Central memory CD4-positive, alpha-beta T cell (primary cell): ENCODE data around the gene COX6A1.
A peak's percentile ranks its signal among the peaks of the same experiment; 100 is the strongest.
"Not testable (repeated sequence)": the region's sequence is repeated elsewhere in the genome, so short reads cannot be mapped to it uniquely, and the experiment has no call there.

Experiments
- DNase-seq: peaks from one replicate; pipeline ENCODE4 v3.0.0; 2022

Gene COX6A1

DNA sequence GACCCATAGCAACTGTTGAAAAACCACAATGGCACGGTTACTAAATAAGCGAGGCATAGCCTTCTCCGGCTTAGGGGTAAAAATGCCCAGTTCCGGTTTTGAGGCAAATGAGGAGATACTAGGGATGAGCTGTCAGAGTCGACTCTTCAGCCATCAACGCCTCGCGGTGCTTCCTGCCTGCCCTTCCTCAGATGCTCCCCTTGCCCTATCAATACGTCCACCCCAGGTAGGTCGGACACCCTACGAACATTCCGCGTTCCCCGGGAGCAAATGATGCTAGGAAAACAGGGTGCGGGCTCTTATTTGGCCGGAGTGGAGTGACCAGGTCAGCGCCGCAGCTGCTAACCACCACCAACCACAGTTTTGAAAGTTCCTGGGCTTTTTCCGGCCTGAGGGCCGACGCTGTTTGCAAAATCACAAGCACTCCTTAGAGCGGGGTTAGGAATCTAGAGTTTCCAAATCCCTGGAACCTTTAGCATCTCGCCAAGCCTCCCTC is 30.5 kb downstream of the COX6A1 start:
- no peak for DNase-seq

DNA sequence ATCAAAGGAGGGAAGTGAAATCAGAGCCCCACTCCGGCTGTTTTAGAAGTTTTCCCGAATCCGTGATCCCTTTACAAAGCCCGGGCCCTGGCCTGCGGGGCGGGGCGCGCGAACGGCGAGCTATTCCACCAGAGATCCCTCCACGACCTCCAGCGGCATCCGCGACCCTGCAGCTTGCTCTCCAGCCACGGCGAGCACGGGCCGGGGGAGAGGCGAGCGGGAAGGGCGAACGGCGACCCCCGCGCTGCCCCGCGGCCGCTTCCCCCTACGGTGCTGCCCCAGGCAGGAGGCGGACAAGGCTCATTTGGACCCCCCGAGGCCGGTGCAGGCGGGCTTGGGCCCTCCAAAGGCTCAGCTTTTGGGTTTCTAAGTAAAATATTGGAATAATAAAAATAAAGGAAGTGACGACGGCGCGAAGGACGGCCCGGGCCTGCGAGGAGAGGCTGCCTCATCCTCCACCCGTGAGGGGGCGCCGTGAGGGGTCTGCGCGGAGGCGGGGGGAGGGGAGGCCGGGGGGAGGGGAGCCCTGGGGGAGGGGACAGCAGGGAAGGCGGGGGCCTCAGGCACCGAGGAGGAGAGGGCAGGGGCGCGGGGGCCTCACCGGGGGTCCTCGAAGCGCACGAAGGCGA is 31.0 kb downstream of the COX6A1 start:
- peak; percentile 16 for DNase-seq

DNA sequence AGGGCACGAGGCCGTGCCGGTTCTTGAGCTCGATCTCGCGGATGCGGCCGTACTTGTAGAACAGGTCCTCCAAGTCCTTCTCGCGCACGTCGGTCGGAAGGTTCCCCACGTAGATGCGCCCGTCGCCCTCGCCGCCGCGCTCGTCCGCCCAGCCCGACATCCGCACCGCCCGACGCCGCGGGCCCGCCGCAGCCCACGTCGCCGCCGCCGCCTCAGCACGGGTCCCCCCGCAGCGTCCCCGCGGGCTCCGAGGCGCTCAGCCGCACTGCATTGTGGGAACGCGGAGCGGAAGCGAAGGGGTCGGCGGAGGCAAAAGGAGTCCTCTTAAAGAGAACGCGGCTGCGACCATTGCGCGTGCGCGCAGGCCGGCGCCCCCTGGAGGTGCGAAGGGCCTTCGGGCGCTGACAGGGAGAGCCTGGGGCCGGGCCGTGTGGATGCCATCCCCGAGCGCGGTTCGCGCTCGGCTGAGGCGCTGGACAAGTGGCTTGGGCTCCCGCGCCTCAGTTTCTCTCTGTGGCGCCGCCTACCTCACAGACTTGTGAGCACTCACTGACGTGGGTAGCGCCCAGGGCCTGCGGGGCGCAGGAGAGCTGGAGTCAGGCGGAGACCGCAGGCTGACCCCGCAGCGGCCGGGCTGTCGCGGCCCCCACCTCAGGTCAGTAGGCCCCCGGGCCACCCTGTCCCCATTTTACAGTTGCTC is 31.7 kb downstream of the COX6A1 start, which contains the start of gene SRSF9:
Gene SRSF9 (minus strand): TSS at position 299 of the 700 bp plus-strand sequence. CDS start 139 bp downstream, at position 160.
- DNase-seq, result peak; percentile 97

DNA sequence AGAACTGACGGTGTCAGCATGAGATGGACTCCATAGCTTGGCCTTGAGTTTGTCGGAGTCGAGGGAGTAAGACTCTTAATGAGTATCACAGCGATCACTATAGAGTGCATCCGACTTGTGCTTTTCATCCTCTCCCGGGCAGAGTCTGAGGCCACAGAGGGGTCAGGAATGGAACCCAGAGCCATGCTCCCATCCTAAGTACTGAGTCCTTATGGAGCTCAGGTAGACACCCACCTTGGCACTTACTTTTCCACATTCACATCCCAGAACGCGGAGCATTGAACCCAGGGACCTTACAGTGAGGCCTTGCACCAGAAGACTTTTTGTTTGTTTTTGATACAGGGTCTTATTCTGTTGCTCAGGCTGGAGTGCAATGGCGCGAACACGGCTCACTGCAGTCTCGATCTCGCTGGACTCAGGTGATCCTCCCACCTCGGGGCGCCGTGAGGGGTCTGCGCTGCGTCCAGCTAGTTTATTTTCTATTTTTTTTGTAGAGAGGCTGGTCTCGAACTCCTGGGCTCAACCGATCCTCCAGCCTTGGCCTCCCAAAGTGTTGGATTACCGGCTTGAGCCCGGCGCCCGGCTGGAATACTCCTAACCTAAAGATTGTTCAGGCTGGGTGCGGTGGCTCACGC is 32.4 kb downstream of the COX6A1 start:
- no peak for DNase-seq

DNA sequence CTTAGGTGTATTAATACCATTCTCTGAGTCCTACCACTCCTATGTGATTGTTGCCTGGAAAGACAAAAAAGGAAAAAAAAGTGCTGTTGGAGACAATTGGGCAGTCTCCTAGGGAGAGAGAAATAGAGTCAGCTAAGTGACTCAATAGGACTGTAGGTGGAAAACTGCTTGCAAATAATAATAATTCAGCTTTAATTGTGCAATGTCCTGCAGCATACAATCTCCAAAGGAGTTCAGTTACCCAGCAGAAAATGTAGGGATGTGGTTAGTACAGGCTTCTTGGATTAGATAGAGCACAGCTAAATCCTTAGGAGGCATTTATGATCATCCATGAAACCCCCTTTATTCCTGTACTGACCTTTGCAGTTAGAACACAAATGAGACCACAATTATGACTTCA is 34.6 kb downstream of the COX6A1 start:
- no peak for DNase-seq

DNA sequence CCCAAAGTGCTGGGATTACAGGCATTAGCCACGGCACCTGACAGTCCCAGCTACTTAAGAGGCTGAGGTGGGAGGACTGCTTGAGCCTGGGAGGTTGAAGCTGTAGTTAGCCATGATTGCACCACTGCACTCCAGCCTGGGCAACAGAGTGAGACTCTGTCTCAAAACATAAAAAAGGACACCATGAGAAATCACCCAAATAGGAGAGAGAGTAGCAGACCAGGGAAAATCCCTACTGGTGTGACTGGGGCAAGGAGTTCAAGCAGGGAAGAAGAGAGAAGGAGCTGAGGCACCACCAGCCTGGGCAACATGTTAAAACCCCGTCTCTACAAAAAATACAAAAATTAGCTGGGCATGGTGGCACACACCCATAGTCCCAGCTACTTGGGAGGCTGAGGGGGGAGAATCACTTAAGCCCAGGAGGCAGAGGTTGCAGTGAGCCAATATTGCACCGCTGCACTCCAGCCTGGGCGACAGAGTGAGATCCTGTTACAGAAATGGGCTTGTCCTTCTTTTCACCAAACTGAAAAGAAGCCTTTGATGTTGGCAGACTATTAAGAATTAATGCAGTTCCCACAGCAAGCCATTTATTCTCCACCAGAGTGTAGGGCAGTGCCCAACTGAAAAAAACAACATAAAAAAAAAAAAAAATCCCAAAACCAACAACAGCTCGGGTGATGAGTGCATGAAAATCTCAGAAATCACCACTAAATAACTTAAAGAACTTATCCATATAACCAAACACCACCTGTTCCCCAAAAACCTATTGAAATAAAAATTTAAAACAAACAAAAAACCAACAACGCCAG is 36.1 kb downstream of the COX6A1 start:
- DNase-seq, result no peak

DNA sequence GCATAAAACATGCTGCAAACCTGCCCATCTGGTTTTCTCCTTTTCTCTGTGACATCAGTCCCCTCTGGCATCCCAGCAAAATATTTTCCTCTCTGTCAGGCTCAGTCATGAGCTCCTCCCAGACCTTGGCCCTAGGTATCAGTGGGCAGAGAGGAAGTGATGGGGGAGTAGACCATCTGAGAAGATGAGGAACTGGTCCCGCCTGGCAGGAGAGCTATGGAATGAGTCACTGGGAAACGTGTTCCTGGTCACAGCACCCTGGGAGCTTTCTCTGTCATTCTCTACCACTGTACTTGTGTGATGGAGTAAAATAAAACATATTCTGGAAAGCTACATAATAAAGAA is 36.7 kb downstream of the COX6A1 start:
- DNase-seq, result no peak

DNA sequence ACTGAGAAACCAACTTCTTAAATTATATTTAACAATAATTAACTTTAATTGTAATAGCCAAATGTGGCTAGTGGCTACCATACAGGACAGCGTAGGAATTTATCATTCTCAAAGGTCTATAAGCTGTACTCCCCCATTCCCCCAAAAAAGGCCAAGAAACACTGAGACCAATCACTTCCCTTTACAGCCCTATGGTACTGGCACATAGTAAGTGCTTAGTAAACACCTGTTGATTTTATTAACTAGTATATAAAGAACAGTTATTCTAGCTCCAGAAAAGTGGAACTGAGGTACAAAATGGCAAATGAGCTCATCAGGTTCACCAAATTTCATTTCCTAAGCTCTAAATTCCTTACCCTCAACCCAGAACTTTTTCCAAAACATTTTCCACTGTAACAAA is 37.7 kb downstream of the COX6A1 start:
- DNase-seq, result no peak

DNA sequence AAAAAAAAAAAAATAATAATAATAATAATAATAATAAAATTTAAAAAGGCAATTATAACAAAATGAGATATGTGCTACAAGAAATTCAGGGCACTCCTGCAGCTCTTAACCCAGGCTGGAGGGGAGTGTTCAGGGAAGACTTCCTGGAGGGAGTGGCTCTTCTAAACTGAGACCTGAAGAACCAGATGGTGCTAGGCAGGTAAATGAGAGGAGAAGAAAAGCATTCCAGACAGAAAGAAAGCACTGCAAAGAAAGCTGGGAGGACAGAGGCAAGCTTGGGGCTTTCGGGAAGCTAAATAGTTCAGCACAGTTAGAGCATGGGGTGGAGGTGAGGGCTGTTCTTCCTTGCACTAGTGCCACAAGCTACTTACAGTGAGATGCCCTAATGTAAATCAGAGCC is 41.5 kb downstream of the COX6A1 start:
- no peak for DNase-seq

DNA sequence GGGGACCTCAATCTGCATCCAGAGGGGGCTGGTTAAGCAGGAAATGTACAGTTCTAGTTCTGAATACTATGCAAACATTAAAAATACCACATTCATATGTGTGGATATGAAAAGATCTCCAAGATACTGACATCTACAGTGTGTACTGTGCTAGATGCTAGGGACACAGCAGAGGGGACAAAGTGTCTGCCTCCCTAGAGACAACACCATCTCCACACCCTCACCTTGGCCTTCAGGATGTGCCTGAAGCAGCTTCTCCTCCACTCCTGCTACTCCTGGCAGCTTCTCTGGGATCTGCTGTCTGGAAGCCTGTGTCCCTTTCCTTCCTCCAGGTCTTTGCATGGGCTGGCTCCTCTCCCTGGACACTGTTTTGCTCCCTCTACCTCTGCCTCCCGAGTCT is 42.3 kb downstream of the COX6A1 start:
- no peak for DNase-seq

DNA sequence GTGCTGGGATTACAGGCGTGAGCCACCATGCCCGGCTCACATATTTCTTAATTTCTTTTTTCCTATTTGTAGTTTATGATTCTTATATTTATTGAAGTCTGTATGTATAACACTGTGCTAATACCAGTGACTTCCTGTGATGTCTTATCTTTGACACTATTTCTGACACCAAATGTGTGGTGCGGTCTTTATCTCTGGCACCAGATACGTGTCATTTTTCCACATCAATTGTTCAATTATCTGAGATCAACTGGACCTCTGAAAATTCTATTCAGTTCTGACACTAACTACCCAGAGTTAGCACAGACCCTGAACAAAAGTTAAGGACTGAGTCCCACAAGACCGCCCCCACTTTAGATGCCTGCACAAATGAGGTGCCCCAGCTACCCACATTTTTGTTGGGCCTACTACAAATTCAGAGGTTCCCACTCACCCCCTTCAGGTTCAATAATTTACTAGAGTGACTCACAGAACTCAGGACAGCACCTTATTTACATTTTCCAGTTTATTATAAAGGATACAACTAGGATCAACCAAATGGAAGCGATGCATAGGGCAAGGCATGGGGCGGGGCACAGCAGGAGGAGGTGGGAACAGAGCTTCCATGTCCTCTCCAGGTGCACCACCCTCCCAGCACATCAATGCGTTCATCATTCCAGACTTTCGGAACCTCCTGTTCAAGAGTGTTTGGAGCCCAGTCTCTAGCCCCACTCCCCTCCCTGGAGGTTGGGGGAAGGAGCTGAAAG is 43.3 kb downstream of the COX6A1 start:
- DNase-seq, result no peak

DNA sequence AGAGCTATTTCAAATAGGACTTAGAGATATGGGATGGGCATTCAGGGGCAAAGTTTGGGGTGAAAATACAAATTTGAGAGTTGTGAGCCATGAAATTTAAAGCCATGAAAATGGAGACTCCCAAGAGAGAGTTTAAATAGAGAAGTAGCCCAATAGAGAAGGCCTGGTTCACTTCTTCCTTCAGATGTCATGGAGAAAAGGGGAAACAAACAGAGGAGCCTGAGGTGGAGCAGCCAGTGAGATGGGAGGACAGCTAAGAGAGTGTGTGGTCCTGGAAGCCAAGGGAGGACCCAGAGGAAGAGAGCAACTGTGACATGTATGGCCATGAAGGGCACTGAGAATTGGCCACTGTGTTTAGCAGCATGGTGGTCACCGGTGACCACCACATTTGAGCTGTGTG is 45.7 kb downstream of the COX6A1 start:
- no peak for DNase-seq

DNA sequence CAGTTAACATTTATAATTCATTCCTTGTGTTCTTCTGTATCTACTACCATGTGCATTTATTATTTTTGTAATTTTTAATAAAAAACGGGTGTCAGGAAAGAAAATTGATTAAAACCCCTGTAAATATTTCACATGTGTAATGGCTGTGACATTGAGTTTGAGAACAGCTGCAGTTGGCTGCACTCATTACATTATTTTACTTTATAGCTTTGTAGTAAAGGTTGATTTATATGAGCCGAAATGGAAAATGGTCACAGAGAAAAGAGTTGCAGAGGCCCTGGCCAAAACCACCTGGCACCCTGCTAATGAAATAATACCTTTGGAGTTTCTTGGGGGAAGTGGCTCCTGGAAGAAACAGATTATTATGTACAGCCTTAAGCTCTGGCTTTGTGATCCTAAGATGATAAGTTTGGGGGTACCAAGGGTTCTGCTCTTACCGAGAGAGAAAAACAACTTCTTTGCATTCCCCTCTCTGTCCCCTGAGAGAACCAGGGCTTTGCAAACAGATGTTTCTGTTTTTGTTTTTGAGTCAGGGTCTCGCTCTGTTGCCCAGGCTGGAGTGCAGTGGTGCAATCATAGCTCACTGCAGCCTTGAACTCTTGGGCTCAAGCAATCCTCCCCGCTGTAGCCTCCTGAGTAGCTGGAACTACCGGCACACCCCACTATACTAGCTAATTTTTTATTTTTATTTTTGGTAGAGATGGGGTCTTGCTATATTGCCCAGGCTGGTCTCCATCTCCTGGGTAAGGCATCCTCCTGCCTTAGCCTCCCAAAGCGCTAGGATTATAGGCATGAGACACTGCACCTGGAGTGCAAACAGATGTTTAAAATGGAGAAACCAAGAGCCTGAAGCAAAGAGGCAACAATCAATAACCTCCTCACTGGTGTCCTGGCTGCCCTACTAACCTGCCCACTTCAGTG is 48.3 kb downstream of the COX6A1 start:
- no peak for DNase-seq

DNA sequence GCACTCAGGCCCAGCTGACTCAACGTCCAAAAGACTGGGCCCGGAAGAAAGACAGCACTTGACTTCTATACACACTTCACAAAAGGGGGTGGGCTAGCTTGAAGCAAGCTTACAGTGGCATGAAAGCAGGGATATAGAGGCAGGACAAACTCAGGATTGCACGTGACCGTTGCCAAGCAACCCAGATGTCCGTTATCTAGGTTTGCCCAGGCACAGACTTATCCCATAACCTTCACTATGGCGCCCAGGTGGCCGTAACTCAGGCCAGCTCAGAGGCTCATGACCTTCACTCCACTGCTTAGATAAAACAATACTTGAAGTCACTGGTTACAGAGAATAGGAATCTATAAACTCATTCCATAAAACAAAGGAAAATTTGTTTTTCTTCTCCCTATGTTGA is 49.6 kb downstream of the COX6A1 start:
- DNase-seq, result not testable (repeated sequence)

DNA sequence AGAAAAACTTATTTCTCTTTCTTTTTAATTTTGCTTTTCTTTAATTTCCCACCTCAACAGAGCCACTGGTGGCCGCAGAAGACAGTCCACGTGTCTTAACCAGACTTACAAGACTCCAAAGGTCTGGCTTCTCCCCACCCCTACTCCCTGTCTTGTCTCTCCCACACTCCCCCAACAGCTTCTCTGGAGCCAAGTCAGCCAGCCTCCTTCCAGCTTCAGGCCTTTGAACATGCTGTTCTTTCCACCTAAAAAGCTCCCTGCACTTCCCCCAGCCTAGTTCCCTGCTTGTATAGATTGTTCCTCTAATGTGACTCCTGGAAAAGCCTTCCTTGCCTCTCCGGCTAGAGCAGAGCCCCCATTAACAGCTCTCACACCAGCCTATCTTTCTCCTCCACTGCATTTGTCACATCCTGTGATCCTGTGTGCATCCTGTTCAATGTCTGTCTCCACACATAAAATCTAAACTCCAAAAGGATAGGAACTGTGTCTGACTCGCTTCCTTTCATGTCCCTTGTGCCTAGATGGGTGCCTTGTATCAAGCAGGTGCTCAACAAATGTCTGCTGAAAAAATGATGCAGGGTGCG is 50.2 kb downstream of the COX6A1 start:
- no peak for DNase-seq

DNA sequence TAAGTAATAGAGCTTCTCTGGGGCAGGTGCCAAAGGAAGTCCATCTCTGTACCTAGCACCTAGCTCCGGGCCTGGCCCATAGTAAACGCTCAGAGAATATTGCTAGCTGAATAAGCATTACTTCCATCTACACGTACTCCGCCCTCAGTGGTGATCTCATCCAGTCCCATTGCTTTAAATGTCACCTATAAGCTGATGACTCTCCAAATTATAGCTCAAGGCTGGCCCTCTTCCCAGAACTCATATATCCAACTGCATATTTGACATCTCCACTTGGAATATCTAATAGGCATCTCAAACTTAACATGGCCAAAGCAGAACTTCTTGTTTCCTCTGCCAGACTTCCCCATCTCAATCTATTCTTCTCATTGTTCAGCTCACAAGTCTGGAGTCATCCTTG is 51.1 kb downstream of the COX6A1 start:
- no peak for DNase-seq

DNA sequence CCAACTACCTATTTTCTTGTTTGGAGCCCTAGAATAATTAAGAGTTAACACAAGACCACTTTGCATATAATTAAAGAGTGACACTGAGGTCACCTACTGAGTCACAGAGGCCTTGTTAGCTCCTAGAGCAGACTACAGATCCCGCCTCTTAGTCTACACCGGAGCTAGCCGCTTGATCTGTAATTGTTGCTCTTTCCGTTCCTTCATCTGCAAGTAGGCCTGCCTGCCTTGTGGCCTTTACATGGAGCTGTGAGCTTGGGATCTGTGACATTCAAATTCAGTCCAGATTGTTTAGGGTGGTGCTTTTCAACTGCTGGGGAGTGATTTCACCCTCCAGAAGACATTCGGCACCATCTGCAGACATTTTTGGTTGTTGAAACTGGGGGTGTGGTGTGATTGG is 52.4 kb downstream of the COX6A1 start:
- no peak for DNase-seq
